GM12878 (cell line): ENCODE data around the gene BCKDK. TPM values are rescaled to one million over a fixed set of nuclear protein-coding genes. Genes with fewer than 3 reads are reported as not detected.

Experiments
- ASH2L ChIP-seq: fragments of 300-600, 200-600 bp; sonication (generic); IDR thresholded peaks from 2 replicates; pipeline ENCODE4 v1.6.1; 2017; ENCODE audit warnings: low read depth, mild to moderate bottlenecking, borderline replicate concordance
- BACH1 ChIP-seq: fragments of 450-650 bp; IDR thresholded peaks from 2 replicates; pipeline ENCODE4 v1.6.1; 2017; ENCODE audit warnings: mild to moderate bottlenecking, borderline replicate concordance
- BCL11A ChIP-seq: IDR thresholded peaks from 2 replicates; pipeline ENCODE4 v1.6.1; 2011; ENCODE audit warnings: low read depth, low read length
- CBX3 ChIP-seq: fragments of 200-600 bp; sonication (generic); IDR thresholded peaks from 2 replicates; pipeline ENCODE4 v1.6.1; 2016; ENCODE audit warnings: low read depth, borderline replicate concordance
- EP300 ChIP-seq, 2 experiments: fragments of 150-350 bp in 1 of 2; IDR thresholded peaks; 2 replicates each; pipeline ENCODE4 v1.6.1; 2011 to 2012; ENCODE audit warnings: low read depth in 2 of 2, low read length in 2 of 2, borderline replicate concordance in 1 of 2, improper control_type of control experiment in 1 of 2, inconsistent platforms in 1 of 2; ENCODE audit not compliant: control insufficient read depth in 1 of 2
- FOXM1 ChIP-seq: IDR thresholded peaks from 2 replicates; pipeline ENCODE4 v1.6.1; 2012; ENCODE audit warnings: low read depth, mild to moderate bottlenecking, inconsistent platforms, low read length, moderate library complexity
- KDM1A ChIP-seq: fragments of 200-600 bp; sonication (generic); IDR thresholded peaks from 2 replicates; pipeline ENCODE4 v1.6.1; 2016; ENCODE audit warnings: borderline replicate concordance
- MLLT1 ChIP-seq: fragments of 450-650 bp; IDR thresholded peaks from 2 replicates; pipeline ENCODE4 v1.6.1; 2016; ENCODE audit warnings: mild to moderate bottlenecking
- NFIC ChIP-seq: IDR thresholded peaks from 2 replicates; pipeline ENCODE4 v1.6.1; 2012; ENCODE audit warnings: low read depth, mild to moderate bottlenecking, inconsistent platforms, low read length, moderate library complexity
- RB1 ChIP-seq: fragments of 450-650 bp; formaldehyde crosslinking; IDR thresholded peaks from 2 replicates; pipeline ENCODE4 v1.6.1; 2017; ENCODE audit warnings: mild to moderate bottlenecking, borderline replicate concordance
- RBBP5 ChIP-seq: fragments of 200-600 bp; sonication (generic); conservative IDR thresholded peaks from 2 replicates; pipeline ENCODE4 v1.6.1; 2016
- RCOR1 ChIP-seq: conservative IDR thresholded peaks from 2 replicates; pipeline ENCODE4 v1.6.1; 2012; ENCODE audit warnings: low read depth, low read length, improper control_type of control experiment
- RFX5 ChIP-seq: IDR thresholded peaks from 2 replicates; pipeline ENCODE4 v1.6.1; 2011; ENCODE audit warnings: low read depth, low read length, improper control_type of control experiment
- SIN3A ChIP-seq: IDR thresholded peaks from 2 replicates; pipeline ENCODE4 v1.6.1; 2012; ENCODE audit warnings: low read depth, low read length, improper control_type of control experiment
- SIX5 ChIP-seq: IDR thresholded peaks from 2 replicates; pipeline ENCODE4 v1.6.1; 2011; ENCODE audit warnings: mild to moderate bottlenecking, low read depth, low read length, moderate library complexity; ENCODE audit not compliant: severe bottlenecking
- STAT3 ChIP-seq: IDR thresholded peaks from 2 replicates; pipeline ENCODE4 v1.6.1; 2011; ENCODE audit warnings: low read depth, low read length, improper control_type of control experiment
- SUZ12 ChIP-seq: fragments of 200-600 bp; sonication (generic); IDR thresholded peaks from one replicate; pipeline ENCODE4 v1.6.1; 2018; ENCODE audit warnings: antibody characterized with exemption, mild to moderate bottlenecking; ENCODE audit not compliant: unreplicated experiment
- WRNIP1 ChIP-seq: IDR thresholded peaks from 2 replicates; pipeline ENCODE4 v1.6.1; 2011; ENCODE audit warnings: low read depth, low read length, improper control_type of control experiment, borderline replicate concordance
- YY1 ChIP-seq: IDR thresholded peaks from 2 replicates; pipeline ENCODE4 v1.6.1; 2011; ENCODE audit warnings: low read depth, mild to moderate bottlenecking, low read length
- ZBTB33 ChIP-seq: fragments of 450-650 bp; IDR thresholded peaks from 2 replicates; pipeline ENCODE4 v1.6.1; 2017; ENCODE audit warnings: mild to moderate bottlenecking
- ZBTB4 ChIP-seq: fragments of 450-650 bp; formaldehyde crosslinking; IDR thresholded peaks from 2 replicates; pipeline ENCODE4 v1.4.0; 2022; ENCODE audit warnings: mild to moderate bottlenecking, moderate library complexity
- ZNF622 ChIP-seq: fragments of 450-650 bp; IDR thresholded peaks from 2 replicates; pipeline ENCODE4 v1.6.1; 2017; ENCODE audit warnings: mild to moderate bottlenecking, inconsistent platforms
- polyA plus RNA-seq, 11 experiments: library from polyadenylated mRNA; depleted of rRNA in 4 of 11; unstranded in 6 of 11; stranded (reverse) in 5 of 11; fragments of >200 nt; fragmentation: Nextera tagmentation in 4 of 11; fragmentation: Illumina TruSeq in 1 of 11; extraction: Ambion mirVana in 4 of 11; extraction: Trizol in 1 of 11; gene quantifications; 1 replicate in 1 of 11; 2 replicates in 10 of 11; pipeline versions ENCODE4 v1.2.1 to v1.2.3, GENCODE V29; 2011 to 2016; ENCODE audit warnings: inconsistent platforms in 2 of 11, missing spikeins in 2 of 11, low read depth in 1 of 11
- total RNA-seq, 4 experiments: library from RNA; depleted of rRNA in 3 of 4; stranded (reverse); fragments of >200 nt in 3 of 4; fragmentation: Illumina TruSeq in 1 of 4; extraction: Trizol in 1 of 4; gene quantifications; 2 replicates each; pipeline versions ENCODE4 v1.2.1 to v1.2.3, GENCODE V29; 2013 to 2021
- TF ChIP-seq, protein P1 (sequence below): fragments of 450-650 bp; IDR thresholded peaks from 2 replicates; pipeline ENCODE4 v1.6.1; 2014; ENCODE audit warnings: mild to moderate bottlenecking

The BCKDK gene
- total and polyA plus RNA-seq, 10 of the 15 experiments (the other 5 are each of a cell fraction or from before 2014, with no cell fraction given): 0.68 to 56.6 (median 32.8) TPM

DNA sequence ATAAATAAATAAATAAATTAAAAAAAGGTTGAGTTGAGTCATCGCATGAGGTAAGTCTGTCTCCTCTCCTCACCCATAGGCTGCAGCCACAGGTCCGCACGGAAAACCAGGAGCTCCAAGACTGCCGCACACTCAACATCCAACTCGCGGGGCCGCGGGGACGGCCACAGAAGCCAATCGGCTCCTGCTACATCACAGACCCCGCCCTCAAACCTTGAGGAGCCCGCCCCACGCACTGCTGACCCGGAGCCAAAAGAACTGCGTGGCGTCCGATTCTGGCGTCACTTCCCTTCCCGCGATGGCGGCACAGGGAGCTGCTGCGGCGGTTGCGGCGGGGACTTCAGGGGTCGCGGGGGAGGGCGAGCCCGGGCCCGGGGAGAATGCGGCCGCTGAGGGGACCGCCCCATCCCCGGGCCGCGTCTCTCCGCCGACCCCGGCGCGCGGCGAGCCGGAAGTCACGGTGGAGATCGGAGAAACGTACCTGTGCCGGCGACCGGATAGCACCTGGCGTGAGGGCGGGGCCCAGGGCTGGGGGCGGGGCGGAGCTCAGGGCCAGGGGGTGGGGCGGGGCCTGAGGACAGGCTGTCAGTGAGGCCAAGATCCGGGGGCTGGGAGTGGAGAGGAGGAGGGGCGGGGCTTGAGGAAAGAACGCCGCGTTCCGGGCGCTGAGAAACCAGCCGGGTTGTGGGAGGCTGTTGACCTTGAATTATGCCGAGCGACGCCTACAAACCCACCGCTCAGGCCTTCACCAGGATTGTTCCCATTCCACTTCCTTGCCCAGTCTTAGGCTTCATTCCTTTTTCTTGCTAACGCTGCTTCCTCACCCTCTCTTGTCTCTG is 9.4 kb downstream of the BCKDK start, which contains the start of gene KAT8 (continued):
- TF ChIP-seq ZBTB4 (CRISPR knock-in tag) (no peak), SUZ12 (no peak), WRNIP1 (no peak), RFX5 (0 out of 2 replicates have a peak, but pooled peaks have one; percentile 32), FOXM1 (no peak), ZNF622 (no peak), BACH1 (peak; percentile 86), CBX3 (no peak), RBBP5 (no peak), SIX5 (peak; percentile 62), YY1 (peak; percentile 98), SIN3A (no peak), NFIC (no peak), RCOR1 (0 out of 2 replicates have a peak, but pooled peaks have one; percentile 33), RB1 (peak; percentile 55; the same call in 1 of the 2 replicates), EP300 (IDR thresholded peaks at IDR 0.05; ENCODE audit: borderline replicate concordance in 1 of 2, control insufficient read depth in 1 of 2, low read depth in 2 of 2, low read length in 2 of 2) (no peak), MLLT1 (no peak), KDM1A (no peak), BCL11A (no peak), STAT3 (no peak), ASH2L (0 out of 2 replicates have a peak, but pooled peaks have one; percentile 38), ZBTB33 (0 out of 2 replicates have a peak, but pooled peaks have one; percentile 16)
- TF ChIP-seq, protein P1, sequence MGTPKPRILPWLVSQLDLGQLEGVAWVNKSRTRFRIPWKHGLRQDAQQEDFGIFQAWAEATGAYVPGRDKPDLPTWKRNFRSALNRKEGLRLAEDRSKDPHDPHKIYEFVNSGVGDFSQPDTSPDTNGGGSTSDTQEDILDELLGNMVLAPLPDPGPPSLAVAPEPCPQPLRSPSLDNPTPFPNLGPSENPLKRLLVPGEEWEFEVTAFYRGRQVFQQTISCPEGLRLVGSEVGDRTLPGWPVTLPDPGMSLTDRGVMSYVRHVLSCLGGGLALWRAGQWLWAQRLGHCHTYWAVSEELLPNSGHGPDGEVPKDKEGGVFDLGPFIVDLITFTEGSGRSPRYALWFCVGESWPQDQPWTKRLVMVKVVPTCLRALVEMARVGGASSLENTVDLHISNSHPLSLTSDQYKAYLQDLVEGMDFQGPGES: no peak
